Stimulated activated CD4-positive, alpha-beta T cell treated with anti-CD3 and anti-CD28 coated beads, Interleukin-15, amount 100 ng/mL, for 24 hours (primary cell): ENCODE results near the gene MEN1.
"Not testable (repeated sequence)": the region's sequence is repeated elsewhere in the genome, so short reads cannot be mapped to it uniquely, and the experiment has no call there.

ENCODE experiments used
- DNase-seq: peaks from one replicate; pipeline ENCODE4 v3.0.0-alpha.2; 2020

The MEN1 gene

DNA sequence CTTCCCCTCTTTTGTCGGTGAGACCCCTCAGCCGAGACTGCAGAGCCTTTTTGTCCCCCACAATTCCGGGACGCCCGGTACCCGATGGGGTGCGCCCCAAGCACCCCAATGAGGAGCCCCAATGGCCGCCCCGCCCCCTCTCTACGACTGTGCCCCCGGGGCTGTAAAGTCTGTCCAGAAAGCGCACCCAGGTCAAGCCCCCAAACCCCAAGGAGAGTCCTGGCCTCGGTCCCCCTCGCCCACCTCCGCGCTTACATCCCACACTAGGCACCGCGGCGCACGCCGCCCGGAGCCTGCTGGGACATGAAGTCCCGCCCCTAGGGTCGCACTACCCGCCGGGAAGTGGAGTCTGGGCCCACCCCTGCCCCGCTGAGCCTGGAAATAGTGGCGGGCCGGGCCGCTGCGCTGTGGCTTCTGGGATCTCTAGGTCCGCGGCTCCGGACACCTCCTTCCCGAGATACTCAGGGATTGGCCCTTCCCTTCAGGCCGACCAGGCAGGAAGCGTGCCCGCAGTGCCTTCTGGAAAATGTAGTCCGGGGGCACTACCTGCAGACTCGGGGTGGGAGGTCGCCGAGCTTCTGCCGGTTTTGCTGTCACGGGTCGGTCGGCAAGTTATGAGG lies at the start of gene MEN1:
Gene MEN1 (minus strand): TSS at position 281 of the 620 bp plus-strand sequence. CDS start 442 bp downstream, outside the sequence.
- peak; percentile 92 for DNase-seq

DNA sequence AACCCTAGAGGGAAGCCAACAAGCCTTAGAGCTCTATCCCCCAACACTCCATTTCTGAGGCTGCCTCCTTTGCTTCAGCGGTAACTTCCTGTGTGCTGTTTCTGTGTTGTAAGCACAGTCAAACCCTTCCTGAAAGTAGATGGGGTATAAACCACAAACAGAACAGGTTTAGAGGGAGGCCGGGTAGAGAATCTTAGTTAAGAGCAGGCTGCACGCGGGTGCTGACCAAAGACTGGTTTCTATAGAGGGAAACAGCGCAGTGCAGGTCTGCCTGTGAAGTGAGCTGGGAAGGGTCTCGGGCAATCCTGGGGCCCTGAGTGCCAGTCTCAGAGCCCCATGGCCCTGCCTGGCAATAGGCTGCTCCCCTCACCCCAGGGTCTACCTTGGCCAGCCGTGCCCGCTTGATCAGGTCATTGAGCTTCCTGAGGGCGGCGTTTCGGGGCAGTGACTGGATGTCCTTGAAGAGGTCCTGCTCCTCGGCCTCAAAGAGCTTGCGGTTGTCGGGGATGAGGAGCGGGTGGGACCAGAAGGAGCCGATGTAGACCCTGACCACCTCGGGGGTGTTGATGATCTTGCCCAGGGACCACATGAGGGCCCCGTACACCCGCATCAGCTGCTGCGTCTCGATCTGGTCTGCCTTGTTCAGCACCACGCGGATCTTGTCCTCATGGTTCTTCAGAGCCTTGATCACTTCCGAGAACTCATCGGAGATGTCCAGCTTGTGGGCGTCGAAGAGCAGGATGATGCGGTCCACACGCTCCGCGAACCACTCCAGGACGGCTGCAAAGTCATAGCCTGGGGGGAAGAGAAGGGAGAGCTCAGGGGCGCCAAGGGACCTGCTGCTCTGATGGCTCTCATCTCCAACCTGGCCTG lies 49.4 kb upstream of the MEN1 start:
- DNase-seq: peak; percentile 80

DNA sequence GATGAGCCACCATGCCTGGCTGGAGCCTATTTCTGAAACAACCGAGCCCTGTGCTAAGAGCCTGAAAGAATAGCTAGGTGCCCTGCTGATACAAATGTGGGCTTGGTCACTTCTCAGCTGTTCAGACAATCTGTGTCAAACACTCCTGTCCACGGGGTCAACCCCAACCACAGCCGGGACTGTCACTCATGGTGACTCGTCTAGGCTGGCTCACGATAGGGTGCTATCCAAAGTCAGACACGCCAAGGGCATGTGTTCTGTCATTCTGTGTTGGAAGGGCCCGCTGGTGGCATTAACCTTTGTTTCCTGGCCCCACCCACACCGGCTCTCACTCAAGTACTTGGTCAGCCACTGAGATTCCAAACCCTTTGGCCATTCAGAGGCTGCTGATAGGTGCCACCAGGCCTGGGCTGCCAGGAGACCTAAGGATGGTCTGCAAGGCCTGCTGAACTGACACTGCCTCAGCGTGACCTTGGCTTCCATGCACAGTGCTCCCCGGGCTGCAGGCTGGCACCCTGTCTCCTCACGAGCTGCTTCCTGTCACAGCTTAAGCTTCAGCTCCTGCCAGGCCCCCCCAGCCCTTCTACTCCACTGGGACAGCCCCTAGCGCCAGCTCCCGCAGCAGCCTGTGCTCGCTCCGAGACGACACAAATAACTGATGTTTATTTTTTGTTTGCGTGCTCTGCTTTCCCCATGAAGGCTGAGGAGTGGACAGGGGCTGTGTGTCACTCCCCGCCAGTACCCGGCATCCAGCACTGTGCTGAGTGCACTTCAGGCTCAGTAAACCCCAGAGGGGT lies 48.3 kb upstream of the MEN1 start:
- peak; percentile 74 for DNase-seq

DNA sequence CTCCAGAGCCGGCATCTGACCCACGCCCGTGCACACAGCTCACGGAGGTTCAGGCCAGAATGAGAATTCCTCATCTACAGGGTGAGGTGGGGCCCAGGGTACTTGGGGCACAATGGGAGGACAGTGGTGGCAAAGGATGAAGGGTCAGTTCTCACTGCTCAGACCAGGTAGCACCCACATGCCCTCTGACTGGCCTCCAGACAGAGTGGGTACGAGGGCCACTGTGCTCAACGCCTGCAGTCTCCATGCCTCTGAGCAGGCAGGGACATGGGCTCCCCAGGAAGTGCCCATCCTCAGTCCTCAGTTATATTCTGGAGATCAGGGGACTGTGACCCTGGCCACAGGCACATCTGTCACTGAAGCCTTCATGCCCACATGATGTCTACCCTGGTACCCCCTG lies 47.1 kb upstream of the MEN1 start:
- DNase-seq: no peak

DNA sequence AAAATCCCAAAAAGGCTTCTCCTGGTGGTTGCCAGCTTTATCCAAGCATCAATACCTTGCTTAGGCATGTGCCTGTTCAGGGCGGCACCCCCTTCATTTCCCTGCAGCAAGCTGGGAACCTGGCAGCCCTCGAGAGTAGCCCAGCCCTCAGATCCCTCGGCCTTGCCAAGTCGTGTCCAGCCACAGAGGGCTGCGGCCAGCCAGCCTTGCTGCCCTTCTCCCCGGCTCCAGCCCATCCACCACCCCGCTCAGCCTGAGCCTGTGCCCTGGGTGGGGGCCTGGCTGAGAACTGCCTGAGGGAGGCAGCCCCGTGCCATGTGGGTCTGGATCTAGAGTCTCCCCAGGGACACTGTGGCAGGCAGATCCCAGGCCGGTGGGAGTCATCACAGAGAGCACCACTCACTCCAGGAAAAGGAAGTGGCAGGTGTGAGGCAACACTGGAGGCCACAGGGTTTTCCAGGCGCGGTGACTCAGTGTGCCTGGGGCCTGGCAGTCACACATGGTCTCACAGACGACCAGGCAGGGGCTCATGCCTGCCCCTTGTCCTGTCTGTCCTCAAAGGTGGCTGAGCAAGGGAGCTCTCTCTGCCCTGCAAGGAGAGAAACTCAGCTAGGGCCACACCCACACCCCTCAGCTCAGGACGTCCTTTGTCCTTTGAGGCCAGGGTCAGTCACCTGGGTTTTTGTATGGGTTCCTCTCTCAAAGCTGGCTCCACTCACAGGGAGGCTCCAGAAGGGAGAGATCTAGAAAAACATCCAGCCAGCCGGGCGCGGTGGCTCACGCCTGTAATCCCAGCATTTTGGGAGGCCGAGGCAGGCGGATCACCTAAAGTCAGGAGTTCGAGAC lies 46.3 kb upstream of the MEN1 start:
- DNase-seq: peak; percentile 87

DNA sequence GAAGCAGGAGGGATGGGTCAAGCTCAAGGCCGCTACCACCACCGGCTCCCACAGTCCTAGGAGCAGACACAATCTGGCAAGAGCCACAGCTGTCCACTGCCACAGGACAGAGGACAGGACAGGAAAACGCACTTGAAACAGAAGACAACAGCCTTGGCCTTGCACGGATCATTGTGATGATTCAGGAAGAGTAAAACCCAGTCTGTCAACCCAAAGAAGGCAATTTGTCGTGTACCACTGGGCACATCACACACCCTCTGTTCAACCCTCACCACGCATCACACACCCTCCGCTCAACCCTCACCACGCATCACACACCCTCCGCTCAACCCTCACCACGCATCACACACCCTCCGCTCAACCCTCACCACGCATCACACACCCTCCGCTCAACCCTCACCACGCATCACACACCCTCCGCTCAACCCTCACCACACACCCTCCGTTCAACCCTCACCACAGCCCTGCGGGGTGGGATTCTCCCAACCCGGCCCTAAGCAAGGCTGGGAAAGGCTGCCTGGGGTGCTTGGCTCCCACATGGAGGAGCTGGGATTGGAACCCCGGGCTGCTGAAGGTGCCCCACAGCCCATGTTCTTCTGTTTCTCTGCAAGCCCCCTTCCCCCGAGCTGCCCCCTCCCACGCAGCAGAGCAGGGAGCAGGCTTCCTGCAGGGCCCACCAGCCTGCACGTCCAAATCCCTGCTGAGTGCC lies 45.4 kb upstream of the MEN1 start:
- DNase-seq: no peak

DNA sequence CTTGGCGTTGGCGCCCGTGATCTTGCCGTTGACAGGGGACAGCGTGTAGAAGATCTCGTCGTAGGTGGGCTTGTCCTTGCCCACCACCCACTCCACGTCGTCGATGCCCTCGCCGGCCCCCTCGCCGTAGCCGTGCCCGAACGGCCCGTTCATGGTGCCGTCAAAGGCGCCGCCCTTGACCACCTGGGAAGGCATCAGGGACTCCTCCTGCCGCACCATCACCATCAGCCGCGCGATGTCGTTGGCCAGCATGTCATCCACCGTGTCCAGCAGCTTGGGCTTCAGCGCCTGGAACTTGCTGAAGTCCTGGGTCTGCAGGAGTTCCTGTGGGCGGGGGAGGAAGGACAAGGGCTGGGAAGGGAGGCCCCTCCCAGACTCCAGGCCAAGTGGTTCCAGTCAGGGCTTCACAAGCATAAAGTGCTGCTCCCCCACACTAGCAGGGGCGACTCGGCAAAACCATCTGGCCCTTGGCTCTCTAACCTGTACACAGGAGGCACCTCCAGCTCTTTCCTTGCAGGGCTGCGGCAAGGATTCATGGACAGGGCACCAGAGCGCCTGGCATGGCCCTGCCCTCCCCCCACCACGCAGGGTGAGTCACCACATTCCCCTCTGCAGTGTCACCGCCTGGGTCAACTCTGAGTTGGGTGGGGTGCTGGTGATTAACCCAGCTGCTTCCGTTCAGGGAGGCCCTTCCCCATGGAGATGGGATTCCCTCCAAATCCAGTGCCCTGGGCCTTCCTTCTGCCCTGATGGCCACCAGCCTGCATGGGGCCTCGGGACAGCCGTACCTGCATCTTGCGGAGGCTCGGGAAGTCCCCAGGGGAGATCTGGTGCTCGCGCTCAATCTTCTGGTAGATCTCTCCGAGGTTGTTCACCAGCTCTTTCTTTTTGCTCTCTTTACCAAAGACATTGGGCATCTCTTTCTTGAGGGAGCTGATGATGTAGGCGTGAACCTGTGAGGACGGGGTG lies 44.5 kb upstream of the MEN1 start:
- peak; percentile 68 for DNase-seq

DNA sequence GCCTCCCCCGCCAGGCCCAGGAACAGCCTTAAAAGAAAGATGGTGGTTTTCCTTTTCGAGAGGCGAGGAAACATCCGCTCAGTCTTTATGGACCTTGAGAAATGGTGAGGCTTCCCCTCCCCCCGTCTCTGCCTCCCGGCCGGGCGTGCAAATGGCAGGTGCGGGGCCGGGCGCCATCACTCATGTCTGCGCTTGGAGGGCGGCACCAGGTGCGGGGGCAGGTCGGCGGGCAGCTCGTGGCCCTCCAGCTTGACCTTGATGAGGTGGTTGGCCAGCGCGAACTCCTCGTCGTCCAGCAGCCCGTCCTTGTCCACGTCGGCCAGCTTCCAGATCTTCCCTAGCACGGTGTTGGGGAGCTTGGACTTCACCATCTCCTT lies 43.8 kb upstream of the MEN1 start:
- no peak for DNase-seq

DNA sequence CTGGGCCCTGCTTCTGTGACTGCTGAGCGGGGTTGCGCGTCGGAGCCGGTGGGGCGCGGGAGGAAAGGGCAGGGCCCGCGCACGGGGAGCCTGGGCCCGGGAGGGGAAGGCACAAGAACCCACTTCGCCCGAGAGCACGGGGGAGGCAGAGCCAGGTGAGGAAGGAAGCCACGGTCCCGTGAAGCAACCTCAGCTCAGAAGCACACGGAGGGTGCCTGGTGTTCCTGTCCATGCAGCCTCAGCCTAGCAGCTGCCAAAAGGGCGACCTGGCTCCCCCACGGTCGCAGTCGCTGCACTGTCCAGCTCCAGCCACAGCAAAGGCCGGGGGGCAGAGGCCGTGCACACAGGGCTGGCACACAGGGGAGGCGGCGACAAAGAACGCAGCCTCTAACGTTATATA lies 43.4 kb upstream of the MEN1 start:
- no peak for DNase-seq

DNA sequence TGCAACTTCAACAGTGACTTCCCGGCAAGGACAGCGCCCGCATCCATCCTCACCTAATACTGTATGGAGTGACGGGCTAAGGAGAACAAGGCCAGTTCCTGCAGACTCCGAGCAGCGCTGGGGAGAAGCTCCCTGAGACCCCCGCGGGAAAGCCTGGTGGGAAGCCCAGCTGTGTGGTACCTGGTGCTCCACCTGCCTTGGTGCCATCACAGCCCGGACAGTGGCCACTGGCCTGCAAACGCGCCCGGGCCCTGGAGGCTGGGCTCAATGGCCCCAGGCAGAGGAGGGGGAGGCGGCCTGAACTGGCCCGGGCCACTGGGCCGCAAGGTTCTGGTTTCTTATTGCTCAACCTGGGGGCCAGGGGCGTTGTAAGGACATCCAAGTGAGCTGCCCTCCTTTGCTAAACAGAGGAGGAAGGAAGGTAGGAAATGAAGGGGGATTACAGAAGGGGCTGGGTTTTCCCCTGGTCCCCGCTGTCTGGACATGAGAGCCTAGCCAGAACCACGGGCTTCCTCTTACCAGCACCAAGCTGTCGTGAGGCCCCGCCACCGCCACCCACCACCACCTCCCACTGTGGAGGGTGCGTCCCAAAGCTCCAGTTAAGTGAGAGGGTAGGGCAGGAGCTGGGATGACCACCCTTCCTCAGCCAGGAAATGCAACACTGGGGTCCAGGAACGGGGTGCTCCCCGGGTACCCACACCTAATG lies 42.6 kb upstream of the MEN1 start:
- no peak for DNase-seq

DNA sequence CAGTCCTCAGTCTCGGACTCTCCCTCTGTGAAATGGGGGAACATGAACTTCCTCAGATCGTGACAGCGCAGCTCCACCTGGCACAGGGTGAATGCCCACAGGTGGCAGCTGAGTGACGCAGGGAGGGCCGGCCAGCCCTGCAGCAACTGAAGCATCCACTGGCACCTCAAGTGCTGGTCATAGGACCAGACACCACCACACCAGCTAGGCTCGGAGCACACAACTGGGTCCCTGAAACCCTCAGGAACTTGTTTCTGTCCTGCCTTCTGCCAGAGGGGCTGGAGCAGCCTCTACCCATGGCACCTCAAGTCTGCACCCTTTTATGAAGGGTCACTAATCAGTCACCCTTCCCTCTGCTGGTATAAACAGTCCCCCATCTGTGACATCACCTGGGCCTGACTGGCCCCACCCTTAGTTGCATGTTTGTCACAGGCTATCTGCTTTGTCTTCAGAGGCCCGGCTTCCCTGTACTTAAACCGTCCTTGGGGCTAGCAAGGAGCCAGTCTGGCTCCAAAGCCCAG lies 41.5 kb upstream of the MEN1 start:
- DNase-seq: no peak

DNA sequence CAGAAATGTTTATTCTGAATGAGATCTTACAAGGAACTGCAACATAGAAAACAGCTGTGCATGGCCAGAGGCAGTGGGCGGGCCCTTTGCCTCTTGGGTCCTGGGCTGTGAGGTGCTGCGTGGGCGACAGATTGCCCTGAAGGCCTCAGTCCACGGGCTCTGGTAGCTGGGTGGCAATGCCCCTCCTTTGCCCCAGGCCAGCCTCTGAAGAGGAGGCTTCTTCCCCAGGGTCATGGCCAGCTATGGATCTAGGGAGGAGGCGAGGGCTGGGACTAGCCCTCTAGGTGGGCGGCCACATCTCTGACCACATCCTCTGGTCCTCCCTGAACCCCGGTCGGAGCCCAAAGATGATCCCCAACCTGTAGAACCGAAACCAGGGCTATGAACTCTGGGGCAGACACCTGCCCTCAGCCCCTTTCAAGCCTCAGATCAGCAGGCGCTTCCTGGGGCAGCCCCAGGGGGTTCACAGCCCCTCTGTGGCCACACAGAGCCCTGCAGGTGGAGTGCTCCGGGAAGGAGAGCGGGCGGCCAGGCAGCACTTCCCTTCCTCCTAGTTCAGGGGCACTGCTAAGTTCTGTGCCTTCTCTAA lies 40.7 kb upstream of the MEN1 start:
- DNase-seq: peak; percentile 76

DNA sequence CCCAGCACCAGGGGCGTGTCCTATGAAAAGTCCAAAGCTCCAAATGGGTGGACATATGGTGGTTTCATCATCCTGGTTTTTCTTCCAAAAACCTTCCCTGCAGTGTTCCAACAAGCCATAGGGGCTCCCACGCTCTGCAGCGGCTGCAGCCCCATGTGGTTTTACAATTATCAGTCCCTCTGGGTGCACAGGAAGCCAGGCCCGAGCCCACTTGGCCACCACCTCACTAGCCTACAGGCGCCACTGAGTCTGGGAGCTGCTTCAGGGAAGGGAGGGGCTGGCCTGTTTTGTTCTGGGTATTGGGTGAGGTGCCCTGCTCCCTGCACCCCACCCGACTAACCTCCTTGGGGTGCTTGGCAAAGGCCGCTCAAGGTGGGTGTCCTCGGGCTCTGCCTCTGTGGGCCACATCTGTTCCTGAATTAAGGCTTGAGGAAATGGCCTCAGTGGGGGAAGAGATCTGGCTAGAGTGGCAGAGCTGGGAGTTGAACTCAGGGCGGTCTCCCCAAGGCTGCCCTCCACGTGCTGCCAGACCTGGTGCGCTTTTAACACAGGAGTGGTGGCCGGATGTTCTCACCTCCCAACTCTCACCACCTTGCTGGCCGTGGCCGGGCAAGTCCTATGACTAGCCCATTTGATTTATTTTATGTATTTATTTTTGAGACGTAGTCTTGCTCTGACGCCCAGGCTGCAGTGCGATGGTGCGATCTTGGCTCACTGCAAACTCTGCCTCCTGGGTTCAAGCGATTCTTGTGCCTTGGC lies 39.4 kb upstream of the MEN1 start:
- DNase-seq: no peak

DNA sequence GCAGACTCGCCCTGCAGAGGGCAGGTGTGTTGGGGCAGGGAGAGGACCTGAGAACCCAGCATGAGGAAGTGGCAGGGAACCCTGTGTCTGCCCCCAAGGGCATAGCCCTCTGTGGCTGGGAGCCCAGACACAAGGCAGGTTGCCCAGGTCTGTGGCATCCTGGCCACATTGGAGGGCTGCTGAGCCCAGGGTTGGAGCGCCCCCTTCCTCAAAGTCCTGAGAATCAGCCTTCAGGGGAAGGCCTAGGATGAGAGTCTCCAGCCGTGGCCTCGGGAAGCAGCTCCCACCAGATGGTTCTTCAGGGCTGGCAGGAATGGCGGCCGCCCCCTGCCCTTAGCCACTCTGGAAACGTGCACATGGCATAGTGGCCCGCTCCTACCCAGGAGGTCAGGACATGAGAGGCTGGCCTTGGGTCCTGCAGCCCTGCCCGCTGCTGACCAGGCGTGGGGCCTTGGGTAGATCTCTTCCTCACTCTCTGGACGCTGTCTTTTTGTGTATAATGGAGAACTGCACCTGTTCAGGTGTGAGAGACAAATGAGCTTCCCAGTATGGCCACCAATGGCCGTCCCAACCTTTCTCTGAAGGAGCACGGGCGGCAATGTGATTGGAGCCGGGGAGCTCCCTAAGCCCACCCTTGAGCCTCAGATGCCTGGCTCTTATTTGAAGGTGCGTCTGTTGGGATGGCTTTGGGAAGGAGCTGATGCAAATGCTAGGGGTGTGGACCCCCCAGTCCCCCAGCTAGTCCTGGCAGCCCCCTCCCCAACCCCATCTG lies 38.7 kb upstream of the MEN1 start:
- DNase-seq: peak; percentile 36

DNA sequence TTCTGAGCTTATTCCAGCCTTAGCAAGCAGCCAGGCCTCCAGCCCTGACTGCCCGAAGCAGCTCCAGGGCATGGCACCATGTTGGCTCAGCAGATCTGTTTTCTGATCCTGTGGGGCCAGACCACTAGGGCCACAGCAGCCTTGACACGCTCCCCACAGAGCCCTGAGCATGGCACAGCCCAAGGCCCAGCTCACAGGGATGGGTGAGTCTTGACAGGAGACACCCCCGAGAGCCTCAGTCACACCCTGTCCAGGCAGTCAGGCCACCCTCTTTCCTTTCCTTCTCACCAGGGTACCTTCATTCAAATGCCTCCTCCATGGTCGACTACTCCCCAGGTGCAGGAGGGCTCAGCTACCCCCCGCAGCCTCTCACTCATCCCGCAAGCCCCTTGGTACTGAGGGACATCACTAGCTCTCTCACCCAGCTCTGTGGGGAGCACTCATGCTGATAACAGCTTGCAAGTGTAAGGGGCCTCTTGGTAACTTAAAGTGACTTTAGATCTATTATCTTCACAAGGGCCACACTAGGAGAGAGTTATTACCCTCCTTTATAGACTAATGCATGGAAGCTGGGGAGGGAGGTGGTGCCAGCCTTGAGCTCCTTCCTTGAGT lies 38.0 kb upstream of the MEN1 start:
- no peak for DNase-seq

DNA sequence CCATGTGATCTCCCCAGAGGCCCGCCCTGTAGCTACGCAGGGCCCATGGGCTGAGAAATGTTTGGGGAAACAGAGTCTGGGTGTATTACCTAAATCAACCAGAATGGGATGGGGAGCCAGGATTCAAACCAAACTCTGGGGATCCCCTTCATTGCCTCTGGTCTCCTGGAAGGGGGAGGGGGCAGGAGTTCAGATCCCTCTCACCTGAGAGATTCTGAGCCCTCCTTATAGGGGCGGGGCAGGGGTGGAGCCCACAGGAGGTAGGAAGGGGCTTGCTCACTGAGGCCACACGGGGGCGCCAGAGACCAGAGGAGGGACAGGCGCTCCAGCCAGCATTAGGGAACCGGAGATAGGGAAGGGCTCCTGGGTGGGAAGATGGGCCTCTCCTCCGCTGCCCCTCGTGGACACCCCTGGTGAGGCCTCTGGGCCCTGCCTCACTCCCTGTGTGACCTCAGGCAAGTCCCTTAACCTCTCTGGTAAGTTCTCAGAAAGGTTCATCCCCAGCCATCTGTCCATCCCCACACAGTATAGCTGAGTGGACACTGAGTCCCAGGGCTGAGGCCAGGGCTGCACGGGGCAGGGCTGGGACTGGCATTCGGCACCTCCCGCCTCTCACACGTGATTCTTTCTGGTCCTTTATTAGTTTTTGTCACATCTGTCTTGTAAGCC lies 36.8 kb upstream of the MEN1 start:
- peak; percentile 96 for DNase-seq

DNA sequence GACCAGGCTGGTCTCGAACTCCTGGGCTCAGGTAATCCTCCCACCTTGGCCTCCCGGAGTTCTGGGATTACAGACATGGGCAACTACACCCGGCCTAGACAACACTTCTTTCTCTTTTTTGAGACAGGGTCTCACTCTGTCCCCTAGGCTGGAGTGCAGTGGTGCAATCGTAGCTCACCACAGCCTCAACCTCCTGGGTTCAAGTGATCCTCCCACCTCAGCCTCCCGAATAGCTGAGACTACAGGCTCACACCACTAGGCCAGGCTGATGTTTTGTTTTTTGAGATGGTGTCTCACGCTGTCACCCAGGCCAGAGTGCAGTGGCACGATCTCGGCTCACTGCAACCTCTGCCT lies 35.4 kb upstream of the MEN1 start:
- DNase-seq: not testable (repeated sequence)
